ENCODE measurements around the gene EPB41L4B.
A peak's percentile ranks its signal among the peaks of the same experiment; 100 is the strongest.
"Not testable (repeated sequence)": the region's sequence is repeated elsewhere in the genome, so short reads cannot be mapped to it uniquely, and the experiment has no call there.

Gene EPB41L4B

GRCh38 chr9:109297899-109298298 is 23.0 kb downstream of the EPB41L4B start:
- peak; percentile 91 for DNase-seq (ENCODE audit: low read depth)

- DNase-seq (ENCODE audit: low read depth) = no peak
Measured at GRCh38 chr9:109295221-109296130, 25.4 kb downstream of the EPB41L4B start.

- DNase-seq (ENCODE audit: low read depth) = no peak
Measured at GRCh38 chr9:109290385-109290784, 30.5 kb downstream of the EPB41L4B start.

- no peak for DNase-seq (ENCODE audit: low read depth)
Measured at GRCh38 chr9:109289931-109290330, 30.9 kb downstream of the EPB41L4B start.

- DNase-seq (ENCODE audit: low read depth) = no peak
Measured at GRCh38 chr9:109289186-109289585, 31.7 kb downstream of the EPB41L4B start.

- no peak for DNase-seq (ENCODE audit: low read depth)
Measured at GRCh38 chr9:109286981-109287380, 33.9 kb downstream of the EPB41L4B start.

GRCh38 chr9:109286571-109286977 is 34.3 kb downstream of the EPB41L4B start:
- peak; percentile 39 for DNase-seq (ENCODE audit: low read depth)

GRCh38 chr9:109283672-109284071 is 37.2 kb downstream of the EPB41L4B start:
- not testable (repeated sequence) for DNase-seq (ENCODE audit: low read depth)

- no peak for DNase-seq (ENCODE audit: low read depth)
Measured at GRCh38 chr9:109283012-109283411, 37.8 kb downstream of the EPB41L4B start.

GRCh38 chr9:109282302-109282701 is 38.6 kb downstream of the EPB41L4B start:
- no peak for DNase-seq (ENCODE audit: low read depth)

- no peak for DNase-seq (ENCODE audit: low read depth)
Measured at GRCh38 chr9:109281518-109281917, 39.3 kb downstream of the EPB41L4B start.

- DNase-seq (ENCODE audit: low read depth) = no peak
Measured at GRCh38 chr9:109278848-109279247, 42.0 kb downstream of the EPB41L4B start.

- DNase-seq (ENCODE audit: low read depth) = no peak
Measured at GRCh38 chr9:109278216-109278615, 42.6 kb downstream of the EPB41L4B start.

GRCh38 chr9:109277451-109277850 is 43.4 kb downstream of the EPB41L4B start:
- no peak for DNase-seq (ENCODE audit: low read depth)

GRCh38 chr9:109276469-109277440 is 44.1 kb downstream of the EPB41L4B start:
- no peak for DNase-seq (ENCODE audit: low read depth)

- DNase-seq (ENCODE audit: low read depth) = no peak
Measured at GRCh38 chr9:109274884-109275730, 45.8 kb downstream of the EPB41L4B start.

GRCh38 chr9:109273869-109274268 is 47.0 kb downstream of the EPB41L4B start:
- no peak for DNase-seq (ENCODE audit: low read depth)

- DNase-seq (ENCODE audit: low read depth) = no peak
Measured at GRCh38 chr9:109272745-109273144, 48.1 kb downstream of the EPB41L4B start.

- no peak for DNase-seq (ENCODE audit: low read depth)
Measured at GRCh38 chr9:109272045-109272444, 48.8 kb downstream of the EPB41L4B start.

GRCh38 chr9:109270971-109271925 is 49.6 kb downstream of the EPB41L4B start:
- DNase-seq (ENCODE audit: low read depth) = no peak

All from iris pigment epithelial cell (primary cell).